ENCODE results near the gene ASPHD2.
"Not testable (repeated sequence)": the region's sequence is repeated elsewhere in the genome, so short reads cannot be mapped to it uniquely, and the experiment has no call there.

The ASPHD2 gene

DNA sequence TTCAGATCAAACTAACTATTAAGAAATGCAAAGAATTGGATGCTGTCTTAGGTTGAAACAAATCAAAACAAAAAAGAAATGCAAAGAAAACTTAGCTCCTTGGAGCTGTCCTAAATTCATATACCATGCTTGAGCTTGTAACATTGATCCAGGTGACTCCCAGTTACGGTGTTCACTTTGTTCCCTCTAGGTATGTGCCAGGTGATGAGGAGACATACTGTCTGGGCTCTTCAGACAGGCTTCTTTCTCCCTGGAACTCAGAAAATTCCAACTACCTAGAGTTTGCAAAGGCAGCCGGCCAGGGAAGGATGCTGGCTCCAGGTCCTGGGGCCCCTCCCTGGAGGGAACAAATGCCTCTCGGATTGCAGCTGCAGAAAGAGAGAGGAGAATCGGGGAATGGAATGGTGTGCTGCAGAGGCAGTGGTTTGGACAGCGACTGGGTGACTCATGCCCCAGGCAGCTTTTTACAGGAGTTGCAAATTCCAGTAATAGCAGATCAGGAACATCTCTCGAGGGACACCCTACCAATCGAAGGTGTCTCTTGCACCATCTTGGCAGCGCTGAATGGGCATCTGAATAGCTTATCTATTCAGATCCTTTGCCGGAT, 12.3 kb upstream of the ASPHD2 start:
- peak; percentile 62 for DNase-seq

DNA sequence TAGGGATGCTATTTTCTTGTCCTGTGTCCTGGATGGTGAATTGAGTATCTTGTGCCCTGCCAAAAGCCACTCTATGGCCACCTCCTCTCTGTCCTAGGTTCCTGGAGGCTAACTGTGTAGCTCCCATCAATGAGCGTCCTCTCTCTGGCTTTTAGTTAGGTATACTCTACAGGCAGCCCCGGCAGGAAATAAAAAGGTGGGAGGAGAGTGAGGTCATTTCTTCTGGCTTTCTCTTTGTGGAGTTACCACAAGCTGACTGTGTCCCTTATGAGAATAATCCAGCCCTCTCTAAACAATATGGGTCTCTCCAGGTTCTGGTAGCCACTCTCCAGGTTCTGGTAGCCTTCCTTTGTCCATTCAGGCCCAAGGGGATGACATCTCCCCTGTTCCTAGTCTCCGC, 11.7 kb upstream of the ASPHD2 start:
- no peak for DNase-seq

DNA sequence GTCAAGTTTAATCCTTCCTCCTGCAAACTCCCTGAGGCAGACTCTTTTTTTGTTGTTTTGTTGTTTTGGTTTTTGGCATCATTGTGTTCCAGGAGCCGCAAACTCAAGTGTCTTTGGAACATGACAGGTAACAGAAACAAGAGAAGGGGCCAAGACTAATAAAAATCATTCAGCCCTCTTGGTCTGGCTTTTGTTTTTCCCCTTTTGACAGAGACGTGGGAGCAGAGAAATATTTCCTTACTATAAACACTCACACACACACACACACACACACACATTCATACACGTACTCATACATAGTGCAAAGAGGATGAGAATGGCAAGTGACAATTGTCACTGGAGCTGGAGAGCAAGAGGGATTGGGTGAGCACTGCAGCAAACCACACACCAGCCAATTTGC, 10.4 kb upstream of the ASPHD2 start:
- DNase-seq: no peak

DNA sequence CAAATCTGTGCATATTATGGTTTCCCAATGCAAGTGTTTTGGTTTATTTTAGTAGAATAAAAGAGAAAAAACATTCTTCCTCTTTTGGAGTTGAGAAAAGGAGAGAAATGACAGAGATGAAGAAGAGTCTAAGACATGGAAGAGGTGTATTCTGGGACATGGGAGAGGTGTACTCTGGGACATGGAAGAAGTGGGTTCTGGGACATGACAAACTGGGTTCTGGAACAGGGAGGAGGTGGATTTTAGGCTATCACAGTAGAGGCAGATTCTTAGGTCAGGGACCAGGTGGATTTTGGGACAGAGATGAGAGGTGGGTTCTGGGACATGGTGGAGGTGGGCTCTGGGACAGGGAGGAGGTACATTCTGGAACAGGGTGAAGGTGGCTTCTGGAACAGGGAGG, 2.1 kb upstream of the ASPHD2 start:
- no peak for DNase-seq

- no peak for DNase-seq
These were observed 612 bp downstream of the ASPHD2 start for GRCh38 chr22:26429458-26430286.

DNA sequence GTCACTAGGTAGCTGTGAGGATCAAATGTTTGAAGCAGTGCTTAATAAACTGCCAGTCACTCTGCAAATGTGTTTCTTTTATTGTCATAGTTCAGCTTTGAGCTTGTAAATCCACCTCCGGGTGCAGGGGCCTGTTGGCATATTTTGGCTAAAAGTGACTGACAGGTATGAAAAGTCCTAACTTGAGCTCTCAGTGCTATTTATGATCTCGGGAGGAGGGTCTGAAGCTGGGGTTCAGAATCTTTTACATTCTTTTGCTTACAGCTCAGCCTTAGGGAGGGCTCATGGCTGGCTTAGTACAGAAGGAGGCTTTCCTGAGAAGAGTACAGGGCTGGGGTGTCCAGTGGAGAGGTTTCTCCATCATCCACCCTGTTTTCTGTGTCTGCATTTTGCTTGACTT, 1.5 kb downstream of the ASPHD2 start:
- no peak for DNase-seq

GRCh38 chr22:26431261-26431995, 2.4 kb downstream of the ASPHD2 start:
- no peak for DNase-seq

GRCh38 chr22:26432619-26433311, 3.7 kb downstream of the ASPHD2 start:
- DNase-seq: no peak

GRCh38 chr22:26433805-26434204, 4.7 kb downstream of the ASPHD2 start:
- no peak for DNase-seq

DNA sequence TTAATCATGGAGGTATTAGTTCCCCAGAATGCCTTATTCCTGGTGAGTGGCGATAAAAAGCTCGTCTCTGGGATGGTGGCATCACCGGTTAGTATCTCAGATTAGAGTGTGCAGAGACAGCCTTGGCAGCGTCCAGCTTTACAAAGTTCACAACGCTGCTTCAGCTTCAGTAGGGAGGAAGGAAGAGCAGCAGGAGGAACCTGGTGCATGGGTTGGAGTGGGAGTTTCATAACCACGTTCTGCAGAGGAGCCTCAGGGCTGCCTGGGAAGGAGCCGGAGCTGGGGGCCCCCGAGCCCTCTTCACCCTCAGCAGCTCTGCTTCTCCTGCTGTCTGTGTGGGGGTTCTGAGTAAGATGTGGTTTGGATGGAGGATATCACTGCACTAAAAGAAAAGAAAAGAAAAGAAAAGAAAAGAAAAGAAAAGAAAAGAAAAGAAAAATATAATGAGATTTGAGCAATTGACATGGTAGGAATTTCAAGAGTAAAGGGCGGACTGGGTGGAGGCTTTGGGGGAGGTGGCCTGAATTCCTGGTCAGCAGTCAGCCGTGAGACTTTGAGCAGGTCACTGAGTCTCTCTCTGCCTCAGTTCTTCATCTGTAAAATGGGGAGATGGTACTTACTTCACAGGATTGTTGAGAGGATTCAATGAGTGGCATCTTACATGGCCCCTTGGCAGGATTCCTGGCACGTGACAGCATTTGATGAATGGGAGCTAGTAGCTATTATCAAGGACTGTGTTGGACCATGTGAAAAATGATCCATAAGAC, 6.5 kb downstream of the ASPHD2 start:
- DNase-seq: no peak

GRCh38 chr22:26436903-26437515, 7.9 kb downstream of the ASPHD2 start:
- DNase-seq: no peak

GRCh38 chr22:26437694-26438392, 8.8 kb downstream of the ASPHD2 start:
- DNase-seq: no peak

- DNase-seq: not testable (repeated sequence)
These were observed 9.7 kb downstream of the ASPHD2 start for GRCh38 chr22:26438776-26439175.

DNA sequence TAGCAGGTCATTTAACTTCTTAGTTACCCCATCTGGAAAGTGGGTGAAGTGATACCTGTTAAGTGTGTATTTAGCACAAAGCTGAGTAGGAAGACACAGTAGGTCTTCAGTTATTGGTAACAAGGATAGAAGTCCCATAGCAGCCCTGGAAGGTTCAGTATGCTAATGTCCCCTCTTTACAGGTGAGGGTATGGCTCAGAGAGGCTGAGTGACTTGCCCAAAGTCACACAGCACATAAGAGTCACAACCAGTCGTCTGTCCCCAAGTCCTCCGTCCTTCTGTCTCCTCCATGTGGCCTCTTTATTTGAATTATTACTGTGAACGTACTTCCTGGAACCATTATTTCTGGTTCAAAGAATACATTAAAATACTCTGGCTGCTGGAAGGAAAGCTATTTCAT, 10.5 kb downstream of the ASPHD2 start:
- DNase-seq: no peak

- peak; percentile 6 for DNase-seq
These were observed 13.2 kb downstream of the ASPHD2 start for GRCh38 chr22:26442086-26442756.

- no peak for DNase-seq
These were observed 15.0 kb downstream of the ASPHD2 start for GRCh38 chr22:26443901-26444690.

DNA sequence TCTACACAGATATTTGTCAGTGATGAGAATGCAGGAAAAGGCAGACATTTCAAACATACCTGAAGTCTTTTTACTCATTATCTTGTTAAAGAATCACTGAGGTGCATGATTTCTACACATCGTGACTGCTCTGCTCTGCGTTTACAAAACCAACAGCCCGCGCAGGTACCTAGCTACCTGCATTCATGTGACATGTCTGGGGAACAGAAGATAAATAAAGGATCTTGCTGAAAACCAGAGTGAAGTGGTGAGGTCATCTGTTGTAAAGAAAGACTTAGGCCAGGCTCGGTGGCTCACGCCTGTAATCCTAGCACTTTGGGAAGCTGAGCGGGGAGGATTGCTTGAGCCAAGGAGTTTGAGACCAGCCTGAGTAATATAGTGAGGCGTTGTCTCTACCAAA, 15.7 kb downstream of the ASPHD2 start:
- no peak for DNase-seq

DNA sequence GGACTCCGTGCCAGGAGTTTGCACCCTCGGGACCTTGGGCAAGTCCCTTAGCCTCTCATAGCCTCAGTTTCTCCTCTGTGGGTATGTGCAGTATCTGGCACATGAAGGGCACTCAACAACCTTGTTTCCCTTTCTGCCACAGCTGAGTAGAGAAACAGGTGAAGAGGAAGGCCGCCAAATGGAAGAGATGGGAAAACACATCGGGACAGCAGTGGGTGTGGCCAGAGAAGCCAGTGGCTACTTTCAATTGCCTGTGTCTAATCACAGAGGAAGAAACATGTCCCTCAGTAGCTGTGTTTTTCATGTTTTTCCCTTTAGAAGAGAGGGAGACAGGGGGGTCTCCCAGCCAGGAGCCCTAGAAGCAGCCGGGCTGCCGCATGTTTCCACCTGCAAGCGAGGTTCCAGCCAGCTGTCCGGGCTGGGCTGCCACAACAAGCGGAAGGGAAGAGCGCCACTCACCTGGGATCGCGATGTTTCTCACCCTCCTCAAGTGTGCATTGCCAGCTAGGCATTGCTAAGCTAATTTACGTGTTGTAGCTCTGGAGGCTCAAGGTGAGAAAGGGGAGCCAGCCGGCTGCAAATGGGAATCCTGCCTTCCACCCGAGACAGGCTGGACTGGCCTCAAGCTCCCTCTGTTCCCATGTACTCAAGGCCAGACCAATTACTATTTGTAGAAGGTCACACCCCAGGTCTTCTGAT, 16.7 kb downstream of the ASPHD2 start:
- no peak for DNase-seq

DNA sequence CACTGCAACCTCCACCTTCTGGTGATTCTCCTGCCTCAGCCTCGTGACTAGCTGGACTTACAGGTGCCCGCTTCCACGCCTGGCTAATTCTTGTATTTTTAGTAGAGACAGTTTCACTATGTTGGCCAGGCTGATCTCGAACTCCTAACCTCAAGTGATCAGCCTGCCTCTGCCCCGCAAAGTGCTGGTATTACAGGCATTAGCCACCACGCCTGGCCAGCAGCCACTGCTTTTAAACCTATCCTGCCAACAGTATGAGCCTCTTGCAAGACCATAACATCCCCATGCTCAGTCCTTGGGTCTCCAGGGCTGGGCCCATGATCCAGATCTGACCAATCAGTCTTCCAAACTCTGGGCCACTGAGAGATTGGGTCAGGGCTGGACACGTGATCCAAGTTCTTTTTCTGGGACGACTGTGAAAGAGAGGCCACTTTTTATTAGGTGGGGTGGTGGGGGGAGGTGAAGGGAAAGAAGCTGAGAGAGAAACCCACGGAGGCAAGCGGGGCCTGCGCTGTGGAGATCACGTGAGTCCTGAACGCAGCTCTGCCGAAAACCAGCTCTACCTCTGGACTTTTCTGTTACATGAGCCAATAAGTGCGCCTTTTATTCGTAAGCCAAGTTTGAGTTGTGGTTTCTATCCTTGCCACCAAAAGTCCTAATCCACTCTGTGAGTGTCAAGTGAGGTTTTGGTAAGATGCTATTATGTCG, 17.9 kb downstream of the ASPHD2 start:
- DNase-seq: no peak

Measured in HCEC 1CT (cell line).